H9 (cell line): Measurements from ENCODE around the gene CBLB. TPM values are rescaled to one million over a fixed set of nuclear protein-coding genes. Genes with fewer than 3 reads are reported as not detected.

ENCODE experiments used
- DNase-seq: peaks from one replicate; pipeline ENCODE4 v3.0.0-alpha.2; 2017
- H2AFZ ChIP-seq: one replicate; pipeline ENCODE4 v1.6.1; 2013; ENCODE audit warnings: mild to moderate bottlenecking, low read length, control low read depth, moderate library complexity
- H2AK5ac ChIP-seq: 2 replicates; pipeline ENCODE4 v1.6.1; 2013; ENCODE audit warnings: low read length, control low read depth, mixed read lengths; ENCODE audit not compliant: insufficient read length
- H2BK120ac ChIP-seq: one replicate; pipeline ENCODE4 v1.6.1; 2013; ENCODE audit warnings: low read depth, mild to moderate bottlenecking, low read length, control low read depth, inconsistent platforms; ENCODE audit not compliant: poor library complexity, severe bottlenecking
- H2BK12ac ChIP-seq: 2 replicates; pipeline ENCODE4 v1.6.1; 2013; ENCODE audit warnings: low read length, control low read depth, mixed read lengths, low read depth; ENCODE audit not compliant: insufficient read length
- H2BK15ac ChIP-seq: 2 replicates; pipeline ENCODE4 v1.6.1; 2013; ENCODE audit warnings: low read depth, low read length, control low read depth
- H2BK20ac ChIP-seq: one replicate; pipeline ENCODE4 v1.6.1; 2013; ENCODE audit warnings: low read depth, mild to moderate bottlenecking, low read length, control low read depth, inconsistent platforms; ENCODE audit not compliant: poor library complexity, severe bottlenecking
- H2BK5ac ChIP-seq: 2 replicates; pipeline ENCODE4 v1.6.1; 2013; ENCODE audit warnings: low read length, control low read depth, mixed read lengths; ENCODE audit not compliant: insufficient read length
- H3K14ac ChIP-seq: 2 replicates; pipeline ENCODE4 v1.6.1; 2013; ENCODE audit warnings: low read length, control low read depth; ENCODE audit not compliant: insufficient read depth
- H3K18ac ChIP-seq: 2 replicates; pipeline ENCODE4 v1.6.1; 2013; ENCODE audit warnings: low read depth, mild to moderate bottlenecking, mixed read lengths, low read length, control low read depth; ENCODE audit not compliant: insufficient read length
- H3K23ac ChIP-seq: 2 replicates; pipeline ENCODE4 v1.6.1; 2013; ENCODE audit warnings: low read length, control low read depth, mixed read lengths, low read depth; ENCODE audit not compliant: insufficient read length
- H3K23me2 ChIP-seq: 2 replicates; pipeline ENCODE4 v1.6.1; 2013; ENCODE audit warnings: low read depth, mild to moderate bottlenecking, mixed read lengths, low read length, control low read depth; ENCODE audit not compliant: insufficient read length, poor library complexity, severe bottlenecking
- H3K27ac ChIP-seq: 2 replicates; pipeline ENCODE4 v1.5.1; 2013; ENCODE audit warnings: low read length, control low read depth, mixed read lengths, low read depth; ENCODE audit not compliant: insufficient read length
- H3K27me3 ChIP-seq: 2 replicates; pipeline ENCODE4 v1.6.1; 2013; ENCODE audit warnings: low read length, control low read depth, inconsistent platforms; ENCODE audit not compliant: insufficient read depth
- H3K4ac ChIP-seq: 2 replicates; pipeline ENCODE4 v1.6.1; 2013; ENCODE audit warnings: low read depth, mild to moderate bottlenecking, control low read depth, inconsistent platforms, low read length, moderate library complexity
- H3K4me1 ChIP-seq: 2 replicates; pipeline ENCODE4 v1.6.1; 2013; ENCODE audit warnings: low read length, control low read depth, inconsistent platforms; ENCODE audit not compliant: insufficient read depth
- H3K4me2 ChIP-seq: 2 replicates; pipeline ENCODE4 v1.6.1; 2013; ENCODE audit warnings: low read length, control low read depth, mixed read lengths; ENCODE audit not compliant: insufficient read length, insufficient read depth
- H3K56ac ChIP-seq: 2 replicates; pipeline ENCODE4 v1.6.1; 2013; ENCODE audit warnings: low read depth, mild to moderate bottlenecking, mixed read lengths, low read length, control low read depth; ENCODE audit not compliant: insufficient read length
- H3K79me1 ChIP-seq: 2 replicates; pipeline ENCODE4 v1.6.1; 2013; ENCODE audit warnings: low read depth, mild to moderate bottlenecking, moderate library complexity, low read length, control low read depth, inconsistent platforms; ENCODE audit not compliant: insufficient read depth, poor library complexity, severe bottlenecking
- H3K79me2 ChIP-seq: 2 replicates; pipeline ENCODE4 v1.6.1; 2013; ENCODE audit warnings: low read length, control low read depth, inconsistent platforms; ENCODE audit not compliant: insufficient read depth
- H3K9ac ChIP-seq: 2 replicates; pipeline ENCODE4 v1.6.1; 2013; ENCODE audit warnings: low read length, control low read depth, mixed read lengths; ENCODE audit not compliant: insufficient read length; ENCODE audit errors: extremely low read depth
- H3K9me3 ChIP-seq: one replicate; pipeline ENCODE4 v1.6.1; 2013; ENCODE audit warnings: low read depth, low read length, inconsistent platforms; ENCODE audit not compliant: control insufficient read depth
- H3T11ph ChIP-seq: one replicate; pipeline ENCODE4 v1.6.1; 2013; ENCODE audit warnings: mild to moderate bottlenecking, low read length, control low read depth, inconsistent platforms
- H4K20me1 ChIP-seq: one replicate; pipeline ENCODE4 v1.6.1; 2013; ENCODE audit not compliant: control insufficient read depth, insufficient read length, insufficient read depth
- H4K5ac ChIP-seq: 2 replicates; pipeline ENCODE4 v1.6.1; 2013; ENCODE audit warnings: low read depth, mild to moderate bottlenecking, mixed read lengths, low read length, control low read depth; ENCODE audit not compliant: insufficient read length
- H4K8ac ChIP-seq: replicated peaks from 2 replicates; pipeline ENCODE4 v1.6.1; 2013; ENCODE audit warnings: low read length, control low read depth, mixed read lengths, low read depth; ENCODE audit not compliant: insufficient read length
- H4K91ac ChIP-seq: 2 replicates; pipeline ENCODE4 v1.6.1; 2013; ENCODE audit warnings: low read depth, mild to moderate bottlenecking, moderate library complexity, mixed read lengths, low read length, control low read depth; ENCODE audit not compliant: insufficient read length
- H3K27ac Mint-ChIP-seq, 3 experiments: 2 replicates in 2 of 3; 3 replicates in 1 of 3; pipeline ENCODE4 v1.8.0; 2020 to 2021; ENCODE audit warnings: mixed read lengths in 3 of 3, mild to moderate bottlenecking in 1 of 3, moderate library complexity in 1 of 3
- H3K27me3 Mint-ChIP-seq: 2 replicates; pipeline ENCODE4 v1.8.0; 2021; ENCODE audit warnings: low read depth, mild to moderate bottlenecking, moderate library complexity, mixed read lengths
- H3K36me3 Mint-ChIP-seq, 3 experiments: 2 replicates in 2 of 3; 3 replicates in 1 of 3; pipeline ENCODE4 v1.8.0; 2020 to 2021; ENCODE audit warnings: low read depth in 3 of 3, mixed read lengths in 3 of 3; ENCODE audit not compliant: insufficient read depth in 1 of 3
- H3K4me1 Mint-ChIP-seq, 2 experiments: 2 replicates each; pipeline ENCODE4 v1.8.0; 2020; ENCODE audit warnings: mixed read lengths in 2 of 2
- H3K4me3 Mint-ChIP-seq, 2 experiments: 2 replicates in 1 of 2; 3 replicates in 1 of 2; pipeline ENCODE4 v1.8.0; 2020 to 2021; ENCODE audit warnings: mild to moderate bottlenecking in 2 of 2, mixed read lengths in 2 of 2, moderate library complexity in 1 of 2
- H3K9me3 Mint-ChIP-seq, 2 experiments: 2 replicates in 1 of 2; 3 replicates in 1 of 2; pipeline ENCODE4 v1.8.0; 2020; ENCODE audit warnings: mild to moderate bottlenecking in 2 of 2, mixed read lengths in 2 of 2, moderate library complexity in 1 of 2
- CTCF ChIP-seq: fragments of 200-600 bp; sonication (generic); conservative IDR thresholded peaks from 3 replicates; pipeline ENCODE4 v1.8.0; 2021; ENCODE audit warnings: antibody characterized with exemption, mild to moderate bottlenecking
- WGBS: extraction: QIAGEN DNeasy Blood & Tissue Kit; methylation state at CpG from one replicate; pipeline ENCODE4 v1.1.7; 2013; ENCODE audit warnings: missing lambda C conversion rate, low lambda C conversion rate, mixed read lengths; ENCODE audit not compliant: insufficient read length; ENCODE audit errors: extremely low coverage; 5-methylcytosine and 5-hydroxymethylcytosine counted together
- total RNA-seq: library from RNA; stranded (reverse); gene quantifications from 2 replicates; pipeline ENCODE4 v1.2.1, GENCODE V29; 2021

CBLB gene
- total RNA-seq, 1 experiment from 2014 or later = 25.7 TPM

- no peak overlapping the region for H3K14ac ChIP-seq
- no peaks in the 10 kb centered on the region; the same call in 1 of the 2 replicates for H3K79me2 ChIP-seq
- H3K4ac ChIP-seq = no peak overlapping the region
- no peaks in the 10 kb centered on the region for H3K36me3 Mint-ChIP-seq
- no peaks in the 10 kb centered on the region; the same call in 1 of the 2 replicates for H3K4me1 ChIP-seq
- no peak overlapping the region for H2BK120ac ChIP-seq
- no peak overlapping the region for H2AK5ac ChIP-seq
- H3K27ac Mint-ChIP-seq = no peak overlapping the region
- no peak overlapping the region for H4K8ac ChIP-seq
- H3K56ac ChIP-seq = no peak overlapping the region
- H4K91ac ChIP-seq = no peak overlapping the region
- no peaks in the 10 kb centered on the region for H3K9me3 ChIP-seq
- H3K27me3 ChIP-seq = no peaks in the 10 kb centered on the region
- H3K9me3 Mint-ChIP-seq = no peaks in the 10 kb centered on the region
- H4K5ac ChIP-seq = no peak overlapping the region
- WGBS = no CpG with 5 or more reads among the region's 1 CpG
- no peaks in the 10 kb centered on the region for H3K23me2 ChIP-seq
- H2BK20ac ChIP-seq = no peak overlapping the region
- no peak overlapping the region for H3K4me3 Mint-ChIP-seq
- peaks cover 9% of the 10 kb centered on the region for H3K79me1 ChIP-seq
- no peak overlapping the region for H3T11ph ChIP-seq
- H2BK15ac ChIP-seq = no peak overlapping the region
- H3K23ac ChIP-seq = no peak overlapping the region
- H4K20me1 ChIP-seq = no peaks in the 10 kb centered on the region
- H3K4me1 Mint-ChIP-seq = peaks cover 3 to 9% of the 10 kb centered on the region in 2 experiments
- H3K9ac ChIP-seq = no peak overlapping the region
- no peak for DNase-seq
- H2AFZ ChIP-seq = no peak overlapping the region
- TF ChIP-seq CTCF = no peak
- H3K27me3 Mint-ChIP-seq = no peaks in the 10 kb centered on the region
- H3K27ac ChIP-seq = no peak overlapping the region
- H2BK12ac ChIP-seq = no peak overlapping the region
- H3K4me2 ChIP-seq = no peak overlapping the region
- no peak overlapping the region for H2BK5ac ChIP-seq
- H3K18ac ChIP-seq = no peak overlapping the region
Observed at GRCh38 chr3:105786990-105787389, 81.8 kb downstream of the CBLB start.
